ENCODE data around the gene WDR45. TPM values are rescaled to one million over a fixed set of nuclear protein-coding genes. Genes with fewer than 3 reads are reported as not detected.

WDR45 gene
- total and polyA plus RNA-seq, 8 donors: 12.2 to 209 (median 83.1) TPM

GRCh38 chrX:49043220-49043986 is 36.3 kb downstream of the WDR45 start, which contains the start of gene TFE3:
Gene TFE3 (minus strand): TSS chrX:49043357. CDS start chrX:49043226, 131 bp downstream.
- H3K36me3 ChIP-seq: peaks cover 0 to 12% (median 10%) of the 10 kb centered on the region in 4 donors
- H3K4me3 ChIP-seq: peak within 1 kb of the TSS; percentile 57 to 72 (median 64)
- peak within 1 kb of the TSS; percentile 92 to 97 (median 96) for H3K27ac ChIP-seq
- H3K4me1 ChIP-seq: peaks cover 0 to 38% (median 20%) of the 10 kb centered on the region in 4 donors
- no peak for TF ChIP-seq POLR2A (IDR thresholded peaks at IDR 0.05)
- peak in 4 of 7 experiments; percentile 23 to 70 (median 45) for TF ChIP-seq CTCF (IDR thresholded peaks at IDR 0.05)
- no peak for TF ChIP-seq EP300 (IDR thresholded peaks at IDR 0.05)
- peak; percentile 53 to 84 (median 61) for TF ChIP-seq POLR2AphosphoS5 (IDR thresholded peaks at IDR 0.05)
- H3K27me3 ChIP-seq: no peaks in the 10 kb centered on the region
- DNase-seq: peak; percentile 98 to 99
- no peaks in the 10 kb centered on the region for H3K9me3 ChIP-seq
- WGBS, 5 donors: 0 to 48% (median 8%) methylated on average over 16 to 64 of the region's 67 CpGs
- intact Hi-C loops (cut with DNase I; ENCODE audit: low total_unique reads): no loop called here

GRCh38 chrX:49042581-49043219 is 37.0 kb downstream of the WDR45 start:
- peak overlapping the region; percentile 57 to 72 (median 64) for H3K4me3 ChIP-seq
- DNase-seq: no peak
- no peaks in the 10 kb centered on the region for H3K27me3 ChIP-seq
- intact Hi-C loops (cut with DNase I; ENCODE audit: low total_unique reads): no loop called here
- H3K9me3 ChIP-seq: no peaks in the 10 kb centered on the region
- peaks cover 0 to 38% (median 20%) of the 10 kb centered on the region in 4 donors for H3K4me1 ChIP-seq
- 0 to 47% (median 4%) methylated on average over 3 to 29 of the region's 29 CpGs for WGBS, 5 donors
- no peak for TF ChIP-seq POLR2A (IDR thresholded peaks at IDR 0.05)
- TF ChIP-seq EP300 (IDR thresholded peaks at IDR 0.05): no peak
- no peak for TF ChIP-seq CTCF (IDR thresholded peaks at IDR 0.05)
- TF ChIP-seq POLR2AphosphoS5 (IDR thresholded peaks at IDR 0.05): no peak
- H3K36me3 ChIP-seq: peaks cover 7 to 19% (median 17%) of the 10 kb centered on the region in 4 donors
- peak overlapping the region; percentile 92 to 97 (median 96) for H3K27ac ChIP-seq

GRCh38 chrX:49041744-49042580 is 37.7 kb downstream of the WDR45 start:
- H3K36me3 ChIP-seq: peaks cover 12 to 26% (median 24%) of the 10 kb centered on the region in 4 donors
- peak overlapping the region; percentile 92 to 97 (median 96) for H3K27ac ChIP-seq
- intact Hi-C loops (cut with DNase I; ENCODE audit: low total_unique reads): no loop called here
- no peaks in the 10 kb centered on the region for H3K27me3 ChIP-seq
- no peak for DNase-seq
- TF ChIP-seq EP300 (IDR thresholded peaks at IDR 0.05): no peak
- TF ChIP-seq CTCF (IDR thresholded peaks at IDR 0.05): no peak
- TF ChIP-seq POLR2A (IDR thresholded peaks at IDR 0.05): no peak
- TF ChIP-seq POLR2AphosphoS5 (IDR thresholded peaks at IDR 0.05): no peak
- peaks cover 0 to 38% (median 20%) of the 10 kb centered on the region in 4 donors for H3K4me1 ChIP-seq
- H3K4me3 ChIP-seq: peak overlapping the region; percentile 57 to 72 (median 64)
- H3K9me3 ChIP-seq: no peaks in the 10 kb centered on the region
- 5 to 25% (median 13%) methylated on average over 8 to 10 of the region's 10 CpGs for WGBS, 5 donors
